ENCODE results near the gene RPTOR.

The RPTOR gene

DNA sequence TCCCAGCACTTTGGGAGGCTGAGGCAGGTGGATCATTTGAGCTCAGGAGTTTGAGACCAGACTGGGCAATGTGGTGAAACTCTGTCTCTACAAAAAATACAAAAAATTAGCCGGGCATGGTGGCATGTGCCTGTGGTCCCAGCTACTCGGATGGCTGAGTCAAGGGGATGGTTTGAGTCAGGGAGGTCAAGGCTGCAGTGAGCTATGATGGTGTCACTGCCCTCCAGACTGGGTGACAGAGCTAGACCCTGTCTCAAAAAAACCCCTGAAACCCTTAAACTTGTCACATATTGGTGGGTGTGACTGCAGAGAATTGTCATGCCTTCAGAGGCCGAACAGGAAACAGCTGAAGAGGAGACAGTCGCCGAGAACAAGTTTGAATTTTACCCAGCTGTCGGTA is 13.4 kb downstream of the RPTOR start:
- Histone ChIP-seq H3K27me3 (ENCODE audit: insufficient read depth, low read length) (peaks cover 19% of the 10 kb centered on the region), H3K27ac (ENCODE audit: low read depth, low read length) (no peak overlapping the region), H3K4me3 (ENCODE audit: low read length) (no peak overlapping the region), H3K9me3 (ENCODE audit: insufficient read depth, low read depth, low read length) (no peaks in the 10 kb centered on the region), H3K9ac (ENCODE audit: low read depth, low read length) (no peak overlapping the region), H3K4me1 (ENCODE audit: insufficient read depth, low read length) (no peaks in the 10 kb centered on the region), H3K36me3 (ENCODE audit: insufficient read depth, low read length) (no peaks in the 10 kb centered on the region)
- WGBS: 93% methylated on average over 6 of the region's 6 CpGs

DNA sequence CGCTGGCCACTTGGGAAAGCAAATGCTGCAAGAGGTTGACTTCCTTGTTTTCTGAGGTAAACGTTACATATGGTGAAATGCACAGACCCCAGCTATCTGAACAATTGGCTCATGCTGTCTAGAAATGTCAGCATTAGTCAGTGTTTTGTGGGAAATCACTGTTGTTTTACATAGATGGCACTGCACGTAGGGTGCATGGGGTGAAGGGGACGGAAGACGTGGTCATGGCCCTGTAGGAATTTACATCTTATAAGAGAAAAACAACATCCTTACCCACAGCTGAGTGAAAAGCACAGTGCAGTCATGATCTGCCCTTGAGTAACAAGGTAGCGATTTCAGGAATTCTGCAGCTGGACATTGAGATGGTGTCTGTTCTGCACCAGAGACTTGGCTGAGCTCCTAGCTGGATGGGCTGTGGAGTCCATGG is 15.2 kb downstream of the RPTOR start:
- Histone ChIP-seq H3K9ac (ENCODE audit: low read depth, low read length) (no peak overlapping the region), H3K4me3 (ENCODE audit: low read length) (no peak overlapping the region), H3K27me3 (ENCODE audit: insufficient read depth, low read length) (peaks cover 37% of the 10 kb centered on the region), H3K4me1 (ENCODE audit: insufficient read depth, low read length) (no peaks in the 10 kb centered on the region), H3K36me3 (ENCODE audit: insufficient read depth, low read length) (no peaks in the 10 kb centered on the region), H3K9me3 (ENCODE audit: insufficient read depth, low read depth, low read length) (no peaks in the 10 kb centered on the region), H3K27ac (ENCODE audit: low read depth, low read length) (no peak overlapping the region)
- 79% methylated on average over 6 of the region's 6 CpGs for WGBS

GRCh38 chr17:80561541-80562114 is 17.0 kb downstream of the RPTOR start:
- WGBS: 93% methylated on average over 4 of the region's 4 CpGs
- peaks cover 55% of the 10 kb centered on the region for H3K27me3 ChIP-seq (ENCODE audit: insufficient read depth, low read length)

DNA sequence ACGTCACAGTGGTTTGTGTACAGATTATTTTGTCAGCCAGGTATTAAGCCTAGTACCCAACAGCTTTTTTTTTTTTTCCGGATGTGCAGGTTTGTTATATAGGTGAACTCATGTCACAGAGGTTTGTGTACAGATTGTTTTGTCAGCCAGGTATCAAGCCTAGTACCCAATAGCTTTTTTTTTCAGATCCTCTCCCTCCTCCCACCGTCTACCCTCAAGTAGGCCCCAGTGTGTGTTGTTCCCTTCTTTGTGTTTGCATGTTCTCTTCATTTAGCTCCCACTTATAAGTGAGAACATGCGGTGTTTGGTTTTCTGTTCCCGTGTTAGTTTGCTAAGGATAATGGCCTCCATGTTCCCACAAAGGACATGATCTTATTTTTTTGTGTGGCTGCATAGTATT is 19.9 kb downstream of the RPTOR start:
- Histone ChIP-seq H3K4me3 (ENCODE audit: low read length) (no peak overlapping the region), H3K9ac (ENCODE audit: low read depth, low read length) (no peak overlapping the region), H3K27me3 (ENCODE audit: insufficient read depth, low read length) (peaks cover 76% of the 10 kb centered on the region), H3K36me3 (ENCODE audit: insufficient read depth, low read length) (no peaks in the 10 kb centered on the region), H3K4me1 (ENCODE audit: insufficient read depth, low read length) (peaks cover 3% of the 10 kb centered on the region; the same call in 1 of the 2 replicates), H3K27ac (ENCODE audit: low read depth, low read length) (no peak overlapping the region), H3K9me3 (ENCODE audit: insufficient read depth, low read depth, low read length) (no peaks in the 10 kb centered on the region)
- 72% methylated on average over 3 of the region's 5 CpGs for WGBS

More at GRCh38 chr17:80561541-80562114, 17.0 kb downstream of the RPTOR start:
- no peak overlapping the region for H3K4me3 ChIP-seq (ENCODE audit: low read length)
- no peak overlapping the region for H3K9ac ChIP-seq (ENCODE audit: low read depth, low read length)
- no peaks in the 10 kb centered on the region for H3K9me3 ChIP-seq (ENCODE audit: insufficient read depth, low read depth, low read length)
- H3K27ac ChIP-seq (ENCODE audit: low read depth, low read length): no peak overlapping the region
- peaks cover 3% of the 10 kb centered on the region; the same call in 1 of the 2 replicates for H3K4me1 ChIP-seq (ENCODE audit: insufficient read depth, low read length)
- no peaks in the 10 kb centered on the region for H3K36me3 ChIP-seq (ENCODE audit: insufficient read depth, low read length)

DNA sequence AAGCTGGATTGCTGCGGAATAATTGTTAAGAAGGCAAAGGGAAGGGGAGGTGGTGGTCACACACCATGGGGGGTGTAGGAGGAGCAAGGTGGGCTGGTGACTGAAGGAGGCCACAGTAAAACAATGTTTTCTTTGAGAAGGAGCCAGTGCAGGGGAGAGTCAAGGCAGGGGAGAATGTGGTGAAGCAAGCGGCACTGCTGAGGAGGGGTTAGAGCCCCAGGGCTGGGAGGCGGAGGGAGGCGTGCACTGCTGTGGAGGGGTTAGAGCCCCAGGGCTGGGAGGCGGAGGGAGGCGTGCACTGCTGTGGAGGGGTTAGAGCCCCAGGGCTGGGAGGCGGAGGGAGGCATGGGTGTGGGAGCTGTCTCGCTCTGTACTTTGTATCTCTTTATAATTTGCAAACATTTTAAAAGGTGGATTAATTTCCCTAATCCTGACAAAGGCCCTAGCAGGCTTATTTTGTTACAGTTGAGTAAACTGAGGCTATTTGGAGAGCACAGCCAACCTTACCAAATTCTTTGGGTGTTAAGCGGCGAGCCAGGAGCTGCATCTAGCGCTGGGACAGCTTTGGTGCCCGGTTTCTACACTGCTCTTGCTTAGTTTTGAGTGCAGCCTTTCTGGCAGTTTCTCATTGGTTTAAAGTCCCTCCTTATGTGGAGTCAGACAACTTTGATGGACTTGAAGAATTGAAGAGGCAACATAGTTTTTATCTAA is 20.9 kb downstream of the RPTOR start:
- Histone ChIP-seq H3K27ac (ENCODE audit: low read depth, low read length) (no peak overlapping the region), H3K4me3 (ENCODE audit: low read length) (no peak overlapping the region), H3K36me3 (ENCODE audit: insufficient read depth, low read length) (no peaks in the 10 kb centered on the region), H3K4me1 (ENCODE audit: insufficient read depth, low read length) (peaks cover 3% of the 10 kb centered on the region; the same call in 1 of the 2 replicates), H3K27me3 (ENCODE audit: insufficient read depth, low read length) (peaks cover 72% of the 10 kb centered on the region), H3K9ac (ENCODE audit: low read depth, low read length) (no peak overlapping the region), H3K9me3 (ENCODE audit: insufficient read depth, low read depth, low read length) (no peaks in the 10 kb centered on the region)
- 21% methylated on average over 9 of the region's 12 CpGs for WGBS

DNA sequence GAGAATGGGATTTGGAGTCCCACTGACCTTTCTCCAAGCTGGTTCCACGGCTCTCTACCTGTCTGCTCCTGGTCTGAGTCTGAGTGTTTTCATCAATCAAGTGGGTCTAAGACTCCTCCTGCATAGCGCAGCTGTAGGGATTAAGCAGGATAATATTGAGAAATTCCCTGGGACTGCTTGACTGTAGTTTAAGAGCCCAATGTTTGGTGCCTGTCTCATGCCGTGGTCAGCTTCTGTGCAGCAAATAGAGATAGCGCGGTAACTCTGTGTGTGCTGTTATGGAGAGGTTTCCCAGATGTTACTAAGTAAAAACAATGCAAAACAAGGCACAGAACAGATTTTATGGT is 21.4 kb downstream of the RPTOR start:
- H3K36me3 ChIP-seq (ENCODE audit: insufficient read depth, low read length): no peaks in the 10 kb centered on the region
- 90% methylated on average over 5 of the region's 5 CpGs for WGBS
- H3K9me3 ChIP-seq (ENCODE audit: insufficient read depth, low read depth, low read length): no peaks in the 10 kb centered on the region
- peaks cover 70% of the 10 kb centered on the region for H3K27me3 ChIP-seq (ENCODE audit: insufficient read depth, low read length)
- H3K4me3 ChIP-seq (ENCODE audit: low read length): no peak overlapping the region
- no peak overlapping the region for H3K9ac ChIP-seq (ENCODE audit: low read depth, low read length)
- H3K4me1 ChIP-seq (ENCODE audit: insufficient read depth, low read length): peaks cover 3% of the 10 kb centered on the region; the same call in 1 of the 2 replicates
- no peak overlapping the region for H3K27ac ChIP-seq (ENCODE audit: low read depth, low read length)

DNA sequence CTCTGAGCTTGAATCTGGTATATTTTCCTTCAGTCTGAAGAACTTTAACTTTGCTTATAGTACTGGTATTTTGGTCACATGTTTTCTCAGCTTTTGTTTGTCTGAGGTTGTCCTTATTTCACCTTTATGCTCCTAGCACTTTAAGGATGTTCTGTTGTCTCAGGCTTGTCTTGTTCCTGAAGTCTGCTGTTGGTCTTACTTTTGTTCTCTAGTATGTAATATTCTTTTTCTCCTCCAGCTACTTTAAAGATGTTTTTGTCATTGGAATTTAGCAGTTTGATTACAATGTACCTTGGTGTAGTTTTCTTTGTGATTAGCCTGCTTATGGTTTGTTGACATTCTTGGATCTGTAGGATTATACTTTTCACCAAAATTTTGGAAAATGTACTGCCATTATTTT is 23.6 kb downstream of the RPTOR start:
- no peak overlapping the region for H3K4me3 ChIP-seq (ENCODE audit: low read length)
- H3K27ac ChIP-seq (ENCODE audit: low read depth, low read length): no peak overlapping the region
- peaks cover 54% of the 10 kb centered on the region for H3K27me3 ChIP-seq (ENCODE audit: insufficient read depth, low read length)
- no peak overlapping the region for H3K9ac ChIP-seq (ENCODE audit: low read depth, low read length)
- H3K9me3 ChIP-seq (ENCODE audit: insufficient read depth, low read depth, low read length): no peaks in the 10 kb centered on the region
- H3K4me1 ChIP-seq (ENCODE audit: insufficient read depth, low read length): peaks cover 3% of the 10 kb centered on the region; the same call in 1 of the 2 replicates
- no peaks in the 10 kb centered on the region for H3K36me3 ChIP-seq (ENCODE audit: insufficient read depth, low read length)

- peaks cover 38% of the 10 kb centered on the region for H3K27me3 ChIP-seq (ENCODE audit: insufficient read depth, low read length)
- no peak overlapping the region for H3K9ac ChIP-seq (ENCODE audit: low read depth, low read length)
- H3K4me1 ChIP-seq (ENCODE audit: insufficient read depth, low read length): peaks cover 3% of the 10 kb centered on the region; the same call in 1 of the 2 replicates
- H3K9me3 ChIP-seq (ENCODE audit: insufficient read depth, low read depth, low read length): no peaks in the 10 kb centered on the region
- 74% methylated on average over 9 of the region's 9 CpGs for WGBS
- no peaks in the 10 kb centered on the region for H3K36me3 ChIP-seq (ENCODE audit: insufficient read depth, low read length)
- H3K4me3 ChIP-seq (ENCODE audit: low read length): no peak overlapping the region
- no peak overlapping the region for H3K27ac ChIP-seq (ENCODE audit: low read depth, low read length)
These were observed 25.3 kb downstream of the RPTOR start for GRCh38 chr17:80569924-80570323.

GRCh38 chr17:80573701-80574100 is 29.1 kb downstream of the RPTOR start:
- H3K4me3 ChIP-seq (ENCODE audit: low read length): no peak overlapping the region
- WGBS: 94% methylated on average over 5 of the region's 6 CpGs
- no peak overlapping the region for H3K27ac ChIP-seq (ENCODE audit: low read depth, low read length)
- H3K4me1 ChIP-seq (ENCODE audit: insufficient read depth, low read length): no peaks in the 10 kb centered on the region
- peaks cover 5% of the 10 kb centered on the region; the same call in 1 of the 2 replicates for H3K27me3 ChIP-seq (ENCODE audit: insufficient read depth, low read length)
- no peaks in the 10 kb centered on the region for H3K9me3 ChIP-seq (ENCODE audit: insufficient read depth, low read depth, low read length)
- no peak overlapping the region for H3K9ac ChIP-seq (ENCODE audit: low read depth, low read length)
- H3K36me3 ChIP-seq (ENCODE audit: insufficient read depth, low read length): no peaks in the 10 kb centered on the region

DNA sequence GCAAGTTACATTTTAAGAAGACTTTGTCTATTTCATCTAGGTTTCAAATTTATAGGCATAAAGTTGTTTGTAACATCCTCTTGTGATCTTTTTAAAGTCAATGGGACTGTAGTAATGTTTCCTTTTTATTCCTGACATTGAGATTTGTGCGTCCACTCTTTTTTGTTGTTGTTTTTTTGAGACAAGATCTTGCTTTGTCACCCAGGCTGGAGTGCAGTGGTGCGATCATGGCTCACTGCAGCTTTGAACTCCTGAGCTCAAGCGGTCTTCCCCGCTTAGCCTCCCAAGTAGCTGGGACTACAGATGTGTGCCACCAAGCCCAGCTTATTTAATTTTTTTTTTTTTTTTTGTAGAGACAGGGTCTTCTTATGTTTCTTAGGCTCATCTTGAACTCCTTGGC is 29.9 kb downstream of the RPTOR start:
- H3K27ac ChIP-seq (ENCODE audit: low read depth, low read length): no peak overlapping the region
- no peaks in the 10 kb centered on the region for H3K36me3 ChIP-seq (ENCODE audit: insufficient read depth, low read length)
- 98% methylated on average over 3 of the region's 4 CpGs for WGBS

GRCh38 chr17:80575057-80575875 is 30.6 kb downstream of the RPTOR start:
- Histone ChIP-seq H3K27me3 (ENCODE audit: insufficient read depth, low read length) (no peaks in the 10 kb centered on the region), H3K9me3 (ENCODE audit: insufficient read depth, low read depth, low read length) (no peaks in the 10 kb centered on the region), H3K27ac (ENCODE audit: low read depth, low read length) (no peak overlapping the region), H3K36me3 (ENCODE audit: insufficient read depth, low read length) (no peaks in the 10 kb centered on the region), H3K9ac (ENCODE audit: low read depth, low read length) (no peak overlapping the region), H3K4me3 (ENCODE audit: low read length) (no peak overlapping the region), H3K4me1 (ENCODE audit: insufficient read depth, low read length) (no peaks in the 10 kb centered on the region)
- 25% methylated on average over 17 of the region's 17 CpGs for WGBS

More for the DNA sequence above, 29.9 kb downstream of the RPTOR start:
- Histone ChIP-seq H3K9ac (ENCODE audit: low read depth, low read length) (no peak overlapping the region), H3K4me3 (ENCODE audit: low read length) (no peak overlapping the region), H3K27me3 (ENCODE audit: insufficient read depth, low read length) (no peaks in the 10 kb centered on the region), H3K9me3 (ENCODE audit: insufficient read depth, low read depth, low read length) (no peaks in the 10 kb centered on the region), H3K4me1 (ENCODE audit: insufficient read depth, low read length) (no peaks in the 10 kb centered on the region)
